Measurements from ENCODE around the gene PLPPR3. TPM values are rescaled to one million over a fixed set of nuclear protein-coding genes. Genes with fewer than 3 reads are reported as not detected.
A peak's percentile ranks its signal among the peaks of the same experiment; 100 is the strongest.

The PLPPR3 gene
- total RNA-seq, 1 donor from 2014 or later = not detected

DNA sequence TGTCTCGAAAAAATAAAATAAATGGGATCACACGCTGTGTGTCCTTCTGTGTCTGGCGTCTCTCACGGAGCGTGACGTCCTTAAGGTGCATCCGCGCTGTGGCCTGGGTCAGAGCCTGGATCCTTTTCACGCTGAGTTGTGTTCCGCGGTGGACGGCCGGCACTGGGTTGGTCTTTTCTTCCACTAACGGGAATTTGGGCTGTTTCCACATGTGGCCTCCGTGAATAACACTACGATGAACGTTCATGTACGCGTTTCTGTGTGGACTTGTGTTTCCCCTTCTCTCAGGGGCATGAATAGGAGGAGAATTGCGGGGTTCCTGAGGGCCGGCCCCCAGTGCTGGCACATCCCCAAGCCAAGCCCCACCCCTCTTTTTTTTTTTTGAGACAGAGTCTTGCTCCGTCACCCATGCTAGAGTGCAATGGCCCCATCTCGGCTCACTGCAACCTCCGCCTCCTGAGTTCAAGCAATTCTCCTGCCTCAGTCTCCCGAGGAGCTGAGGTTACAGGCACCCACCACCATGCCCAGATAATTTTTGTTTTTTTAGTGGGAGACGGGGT, 30.7 kb downstream of the PLPPR3 start:
- intact Hi-C loops (cut with micrococcal nuclease) = no loop called here
- Histone ChIP-seq H3K4me3 (no peak overlapping the region), H3K9me3 (replicated peaks) (no peaks in the 10 kb centered on the region), H3K4me1 (peaks cover 63% of the 10 kb centered on the region), H3K27me3 (ENCODE audit: low read depth) (no peaks in the 10 kb centered on the region), H3K27ac (replicated peaks) (peak overlapping the region; percentile 88), H3K36me3 (no peaks in the 10 kb centered on the region)
- DNase-seq = no peak
- no peak for TF ChIP-seq CTCF (IDR thresholded peaks at IDR 0.05; ENCODE audit: borderline replicate concordance)

DNA sequence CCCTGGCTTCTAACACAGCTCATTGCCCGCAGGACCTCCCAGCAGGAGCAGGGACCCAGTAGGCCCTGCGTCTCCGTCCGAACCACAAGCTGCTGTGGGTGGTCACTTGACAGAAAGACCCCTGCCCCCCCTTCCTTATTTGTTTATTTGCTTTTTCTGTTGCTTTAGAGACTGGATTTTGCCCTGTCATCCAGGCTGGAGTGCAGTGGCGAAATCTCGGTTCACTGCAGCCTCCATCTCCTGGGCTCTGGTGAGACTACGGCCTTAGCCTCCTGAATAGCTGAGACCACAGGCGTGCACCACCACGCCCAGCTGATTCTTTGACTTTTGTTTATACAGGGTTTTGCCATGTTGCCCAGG, 32.1 kb downstream of the PLPPR3 start:
- Histone ChIP-seq H3K4me3 (peak overlapping the region; percentile 42), H3K4me1 (peaks cover 57% of the 10 kb centered on the region), H3K27me3 (ENCODE audit: low read depth) (no peaks in the 10 kb centered on the region), H3K27ac (replicated peaks) (peak overlapping the region; percentile 88), H3K9me3 (replicated peaks) (no peaks in the 10 kb centered on the region), H3K36me3 (no peaks in the 10 kb centered on the region)
- intact Hi-C loops (cut with micrococcal nuclease) = no loop called here
- DNase-seq = no peak
- no peak for TF ChIP-seq CTCF (IDR thresholded peaks at IDR 0.05; ENCODE audit: borderline replicate concordance)

GRCh38 chr19:788983-789700, 32.6 kb downstream of the PLPPR3 start:
- no peaks in the 10 kb centered on the region for H3K36me3 ChIP-seq
- no peaks in the 10 kb centered on the region for H3K9me3 ChIP-seq (replicated peaks)
- H3K27me3 ChIP-seq (ENCODE audit: low read depth) = no peaks in the 10 kb centered on the region
- H3K4me3 ChIP-seq = peak overlapping the region; percentile 42
- peak overlapping the region; percentile 88 for H3K27ac ChIP-seq (replicated peaks)
- peaks cover 63% of the 10 kb centered on the region for H3K4me1 ChIP-seq
- peak; percentile 16 for TF ChIP-seq CTCF (IDR thresholded peaks at IDR 0.05; ENCODE audit: borderline replicate concordance)
- intact Hi-C loops (cut with micrococcal nuclease) = no loop called here
- no peak for DNase-seq

- Histone ChIP-seq H3K27ac (replicated peaks) (peak overlapping the region; percentile 88), H3K36me3 (no peaks in the 10 kb centered on the region), H3K9me3 (replicated peaks) (no peaks in the 10 kb centered on the region), H3K27me3 (ENCODE audit: low read depth) (no peaks in the 10 kb centered on the region), H3K4me3 (peak overlapping the region; percentile 42), H3K4me1 (peaks cover 68% of the 10 kb centered on the region)
- intact Hi-C loops (cut with micrococcal nuclease) = no loop called here
- TF ChIP-seq CTCF (IDR thresholded peaks at IDR 0.05; ENCODE audit: borderline replicate concordance) = no peak
- no peak for DNase-seq
These were observed 33.1 kb downstream of the PLPPR3 start for GRCh38 chr19:788686-788982.

DNA sequence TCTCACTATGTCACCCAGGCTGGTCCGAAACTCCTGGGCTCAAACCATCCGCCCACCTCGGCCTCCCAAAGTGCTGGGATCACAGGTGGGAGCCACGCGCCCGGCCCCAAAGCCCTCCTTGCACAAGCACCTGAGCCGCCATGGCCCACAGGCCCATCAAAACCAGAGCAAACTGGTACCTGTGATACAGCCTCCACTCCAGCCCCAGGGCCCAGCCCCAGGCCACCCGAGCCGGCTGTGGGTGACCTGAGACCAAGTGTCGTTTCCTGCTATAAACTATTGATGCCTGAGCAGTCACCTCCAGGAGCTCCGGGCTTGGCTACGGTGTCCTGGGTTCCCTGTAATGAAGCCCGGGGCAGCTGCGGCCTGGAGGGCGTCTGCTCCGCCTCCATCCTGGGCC, 34.2 kb downstream of the PLPPR3 start:
- Histone ChIP-seq H3K4me3 (no peak overlapping the region), H3K36me3 (no peaks in the 10 kb centered on the region), H3K4me1 (peaks cover 67% of the 10 kb centered on the region), H3K27ac (replicated peaks) (peak overlapping the region; percentile 88), H3K9me3 (replicated peaks) (no peaks in the 10 kb centered on the region), H3K27me3 (ENCODE audit: low read depth) (peaks cover under 1% of the 10 kb centered on the region)
- TF ChIP-seq CTCF (IDR thresholded peaks at IDR 0.05; ENCODE audit: borderline replicate concordance) = no peak
- intact Hi-C loops (cut with micrococcal nuclease) = no loop called here
- no peak for DNase-seq
